MM.1S (cell line): ENCODE data around the gene AWAT1.

Experiments
- DNase-seq: peaks from one replicate; pipeline ENCODE4 v3.0.0-alpha.2; 2015
- H2AFZ ChIP-seq: fragments of 300-600 bp; sonication (generic); 2 replicates; pipeline ENCODE4 v1.6.0; 2016; ENCODE audit warnings: antibody characterized with exemption, low read length
- H3F3A ChIP-seq: fragments of 300-600 bp; sonication (generic); 2 replicates; pipeline ENCODE4 v1.6.1; 2016; ENCODE audit warnings: mild to moderate bottlenecking, antibody characterized with exemption, low read length, moderate library complexity, mixed read lengths; ENCODE audit not compliant: insufficient read depth
- H3K27ac ChIP-seq: fragments of 300-600 bp; sonication (generic); 2 replicates; pipeline ENCODE4 v1.5.1; 2016; ENCODE audit warnings: mild to moderate bottlenecking, low read length
- H3K27me3 ChIP-seq: fragments of 300-600 bp; sonication (generic); replicated peaks from 2 replicates; pipeline ENCODE4 v1.6.0; 2016; ENCODE audit warnings: low read length; ENCODE audit not compliant: insufficient read depth
- H3K36me3 ChIP-seq: fragments of 300-600 bp; sonication (generic); replicated peaks from 2 replicates; pipeline ENCODE4 v1.6.1; 2016; ENCODE audit warnings: mild to moderate bottlenecking, low read length, mixed read lengths; ENCODE audit not compliant: insufficient read depth
- H3K4me1 ChIP-seq: fragments of 300-600 bp; sonication (generic); 2 replicates; pipeline ENCODE4 v1.6.1; 2016; ENCODE audit warnings: low read length, mixed read lengths
- H3K4me2 ChIP-seq: fragments of 300-600 bp; sonication (generic); 2 replicates; pipeline ENCODE4 v1.6.0; 2016; ENCODE audit warnings: low read depth, low read length
- H3K4me3 ChIP-seq: fragments of 300-600 bp; sonication (generic); 2 replicates; pipeline ENCODE4 v1.5.1; 2016; ENCODE audit warnings: low read length, mixed read lengths
- H3K79me2 ChIP-seq: fragments of 300-600 bp; sonication (generic); 2 replicates; pipeline ENCODE4 v1.6.1; 2016; ENCODE audit warnings: mixed run types, low read length, mixed read lengths
- H3K9ac ChIP-seq: fragments of 300-600 bp; sonication (generic); 2 replicates; pipeline ENCODE4 v1.6.1; 2016; ENCODE audit warnings: low read length, mixed read lengths
- H3K9me2 ChIP-seq: fragments of 300-600 bp; sonication (generic); replicated peaks from 2 replicates; pipeline ENCODE4 v1.6.1; 2016; ENCODE audit warnings: mild to moderate bottlenecking, low read length, mixed read lengths; ENCODE audit not compliant: insufficient read depth
- H3K9me3 ChIP-seq: fragments of 300-600 bp; sonication (generic); replicated peaks from 2 replicates; pipeline ENCODE4 v1.6.1; 2016; ENCODE audit warnings: mild to moderate bottlenecking, low read length, mixed read lengths; ENCODE audit not compliant: insufficient read depth
- H4K20me1 ChIP-seq: fragments of 300-600 bp; sonication (generic); 2 replicates; pipeline ENCODE4 v1.6.1; 2016; ENCODE audit warnings: mild to moderate bottlenecking, low read length, moderate library complexity, mixed read lengths; ENCODE audit not compliant: insufficient read depth
- CTCF ChIP-seq: fragments of 300-600 bp; sonication (generic); IDR thresholded peaks from 2 replicates; pipeline ENCODE4 v1.5.1; 2016; ENCODE audit warnings: antibody characterized with exemption, low read length, mixed read lengths
- EZH2 ChIP-seq: fragments of 300-600 bp; sonication (generic); optimal IDR thresholded peaks from 2 replicates; pipeline ENCODE3; 2017; ENCODE audit warnings: low read depth, mild to moderate bottlenecking, antibody characterized with exemption, low read length, mixed read lengths
- EZH2phosphoT487 ChIP-seq: fragments of 300-600 bp; sonication (generic); IDR thresholded peaks from 2 replicates; pipeline ENCODE4 v1.6.1; 2018; ENCODE audit warnings: antibody characterized with exemption, low read length

Gene AWAT1

DNA sequence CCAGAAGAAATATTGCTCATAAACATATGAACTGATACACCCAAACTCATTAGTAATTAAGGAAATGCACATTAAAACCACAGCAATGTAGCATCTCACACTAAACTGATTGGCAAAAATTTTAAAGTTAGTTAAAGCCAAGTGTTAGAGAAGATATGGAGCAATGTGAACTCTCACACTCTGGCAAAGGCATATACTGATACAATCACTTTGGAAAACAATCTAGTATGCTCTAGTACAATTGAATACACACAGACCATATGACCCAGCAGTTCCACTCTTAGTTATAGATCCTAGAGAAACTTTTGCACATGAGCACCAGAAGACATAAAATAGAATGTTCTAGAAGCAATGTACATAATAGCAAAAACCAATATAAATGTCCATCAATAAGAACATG, 8.4 kb upstream of the AWAT1 start:
- Histone ChIP-seq H4K20me1 (no peaks in the 10 kb centered on the region), H3K27ac (no peak overlapping the region), H3K4me2 (no peak overlapping the region), H3K36me3 (no peaks in the 10 kb centered on the region), H3K9me3 (no peaks in the 10 kb centered on the region), H3K4me1 (no peaks in the 10 kb centered on the region), H3K9ac (no peak overlapping the region), H3F3A (no peaks in the 10 kb centered on the region), H2AFZ (no peak overlapping the region), H3K79me2 (no peaks in the 10 kb centered on the region), H3K9me2 (no peaks in the 10 kb centered on the region), H3K4me3 (no peak overlapping the region), H3K27me3 (no peaks in the 10 kb centered on the region)
- no peak for DNase-seq
- no peak for TF ChIP-seq EZH2
- TF ChIP-seq EZH2phosphoT487: no peak
- TF ChIP-seq CTCF: no peak

DNA sequence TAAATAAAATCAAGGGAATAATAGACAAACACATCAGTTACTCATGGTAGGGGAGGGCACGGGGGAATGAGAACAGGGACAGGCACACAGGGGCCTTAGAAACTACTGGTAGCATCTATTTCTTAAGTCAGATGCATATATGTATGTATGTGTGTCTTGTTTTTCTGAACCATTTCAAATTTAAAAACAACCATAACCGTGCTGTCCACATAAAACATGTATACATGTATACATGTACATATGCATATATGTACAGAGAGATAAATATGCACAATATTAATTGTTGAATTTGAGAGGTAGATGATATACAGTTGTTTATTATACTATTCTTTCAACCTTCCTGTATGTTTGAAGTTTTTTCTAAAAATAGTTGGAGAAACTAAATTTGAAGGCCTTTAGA, 7.8 kb upstream of the AWAT1 start:
- H3K9me2 ChIP-seq: no peaks in the 10 kb centered on the region

GRCh38 chrX:70231666-70232065, 2.8 kb upstream of the AWAT1 start:
- no peaks in the 10 kb centered on the region for H3K27me3 ChIP-seq
- no peak overlapping the region for H3K4me2 ChIP-seq
- TF ChIP-seq EZH2phosphoT487: no peak
- no peak for TF ChIP-seq EZH2
- TF ChIP-seq CTCF: no peak
- no peaks in the 10 kb centered on the region for H3K79me2 ChIP-seq
- no peaks in the 10 kb centered on the region for H3K9me2 ChIP-seq
- DNase-seq: no peak
- no peaks in the 10 kb centered on the region for H3F3A ChIP-seq
- no peak overlapping the region for H3K9ac ChIP-seq
- H3K9me3 ChIP-seq: no peaks in the 10 kb centered on the region
- no peak overlapping the region for H3K27ac ChIP-seq
- no peak overlapping the region for H2AFZ ChIP-seq
- no peak overlapping the region for H3K4me3 ChIP-seq
- no peaks in the 10 kb centered on the region for H4K20me1 ChIP-seq
- no peaks in the 10 kb centered on the region for H3K36me3 ChIP-seq
- no peaks in the 10 kb centered on the region for H3K4me1 ChIP-seq

More for the DNA sequence above, 7.8 kb upstream of the AWAT1 start:
- no peaks in the 10 kb centered on the region for H3K27me3 ChIP-seq
- H3K79me2 ChIP-seq: no peaks in the 10 kb centered on the region
- no peak overlapping the region for H3K27ac ChIP-seq
- H3K4me2 ChIP-seq: no peak overlapping the region
- DNase-seq: no peak
- H2AFZ ChIP-seq: no peak overlapping the region
- no peaks in the 10 kb centered on the region for H3F3A ChIP-seq
- no peaks in the 10 kb centered on the region for H3K36me3 ChIP-seq
- no peak overlapping the region for H3K4me3 ChIP-seq
- no peaks in the 10 kb centered on the region for H3K9me3 ChIP-seq
- TF ChIP-seq CTCF (no peak), EZH2 (no peak), EZH2phosphoT487 (no peak)
- H3K4me1 ChIP-seq: no peaks in the 10 kb centered on the region
- no peaks in the 10 kb centered on the region for H4K20me1 ChIP-seq
- no peak overlapping the region for H3K9ac ChIP-seq

DNA sequence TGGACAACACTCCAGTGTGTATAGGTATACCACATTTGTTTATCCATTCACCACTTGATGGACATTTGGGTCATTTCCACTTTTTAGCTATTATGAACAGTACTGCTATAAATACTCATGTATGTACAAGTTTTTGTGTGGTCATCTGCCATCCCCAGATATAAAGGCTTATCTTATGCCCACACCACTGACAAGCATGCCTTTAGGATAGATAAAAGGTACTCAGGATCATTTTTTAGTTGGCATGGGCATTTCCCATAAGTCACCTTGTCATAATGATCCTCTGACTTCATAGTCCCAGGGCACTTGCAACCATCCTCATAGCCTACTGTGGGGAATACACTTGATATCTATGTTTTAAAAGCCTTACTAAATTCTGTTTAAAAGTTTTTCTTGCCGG, 6.3 kb downstream of the AWAT1 start:
- H3F3A ChIP-seq: no peaks in the 10 kb centered on the region
- H3K9ac ChIP-seq: no peak overlapping the region
- no peaks in the 10 kb centered on the region for H3K27me3 ChIP-seq
- no peak for DNase-seq
- no peaks in the 10 kb centered on the region for H3K9me2 ChIP-seq
- no peaks in the 10 kb centered on the region for H3K36me3 ChIP-seq
- H3K4me2 ChIP-seq: no peak overlapping the region
- H3K9me3 ChIP-seq: no peaks in the 10 kb centered on the region
- H3K4me1 ChIP-seq: no peaks in the 10 kb centered on the region
- no peak for TF ChIP-seq EZH2
- TF ChIP-seq EZH2phosphoT487: no peak
- no peak for TF ChIP-seq CTCF
- no peaks in the 10 kb centered on the region for H3K79me2 ChIP-seq
- no peak overlapping the region for H2AFZ ChIP-seq
- H4K20me1 ChIP-seq: no peaks in the 10 kb centered on the region
- H3K27ac ChIP-seq: no peak overlapping the region
- no peak overlapping the region for H3K4me3 ChIP-seq
